ENCODE measurements around the gene ZBED3. TPM values are rescaled to one million over a fixed set of nuclear protein-coding genes. Genes with fewer than 3 reads are reported as not detected.

The ZBED3 gene
- total and polyA plus RNA-seq, 9 of the 15 experiments (the other 6 are each of a cell fraction or from before 2014, with no cell fraction given) = 0.01 to 0.03 (median 0.01) TPM; not detected in 5

DNA sequence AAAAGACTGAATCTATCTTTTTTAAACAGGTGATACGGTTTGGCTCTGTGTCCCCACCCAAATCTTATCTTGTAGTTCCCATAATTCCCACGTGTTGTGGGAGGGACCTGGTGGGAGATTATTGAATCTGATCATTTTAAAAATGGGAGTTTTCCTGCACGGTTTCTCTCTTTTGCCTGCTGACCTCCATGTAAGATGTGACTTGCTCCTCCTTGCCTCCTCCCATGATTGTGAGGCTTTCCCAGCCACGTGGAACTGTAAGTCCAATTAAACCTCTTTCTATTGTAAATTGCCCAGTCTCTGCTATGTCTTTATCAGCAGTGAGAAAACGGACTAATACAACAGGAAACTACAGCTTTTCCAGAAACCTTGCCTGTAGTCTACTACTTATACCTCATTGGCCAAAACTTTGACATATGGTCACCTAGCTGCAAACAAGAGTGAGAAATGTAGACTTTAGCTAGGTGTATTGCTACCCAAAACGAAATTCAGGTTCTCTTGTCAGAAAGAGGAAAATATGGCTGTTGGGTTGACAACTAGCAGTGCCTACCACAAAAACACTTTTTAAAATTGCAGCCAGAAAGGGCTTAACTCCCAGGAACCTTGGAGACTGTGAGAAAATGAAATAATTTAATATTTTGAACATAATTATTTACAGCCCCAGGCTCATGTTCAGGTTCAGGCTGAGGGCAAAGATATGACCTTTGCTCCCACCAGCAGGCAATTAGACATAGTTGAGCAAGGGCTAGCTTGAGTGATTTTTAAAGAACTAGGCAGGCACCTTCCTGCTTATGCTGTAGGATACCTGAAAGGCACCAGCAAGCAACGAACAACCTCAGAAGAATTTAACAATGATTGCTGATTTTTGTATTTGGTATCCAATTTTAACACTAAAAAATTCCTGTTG, 64.3 kb downstream of the ZBED3 start:
- Histone ChIP-seq H3K9ac (ENCODE audit: insufficient read depth in 1 of 2, low read depth in 2 of 2, low read length in 2 of 2) (no peak overlapping the region), H3K79me2 (ENCODE audit: control insufficient read depth, insufficient read depth, low read length) (no peaks in the 10 kb centered on the region), H2AFZ (ENCODE audit: low read depth, low read length) (no peak overlapping the region), H3K36me3 (ENCODE audit: control insufficient read depth, insufficient read depth, low read length) (no peaks in the 10 kb centered on the region), H3K4me1 (replicated peaks in 1 of 2; ENCODE audit: control insufficient read depth in 2 of 2, insufficient read depth in 2 of 2, low read length in 2 of 2) (no peaks in the 10 kb centered on the region), H3K9me3 (replicated peaks; ENCODE audit: control insufficient read depth, insufficient read depth, low read depth, low read length) (no peaks in the 10 kb centered on the region), H3K27me3 (ENCODE audit: control insufficient read depth in 2 of 2, insufficient read depth in 2 of 2, low read length in 2 of 2) (no peaks in the 10 kb centered on the region), H3K27ac (ENCODE audit: extremely low read depth, low read depth, low read length) (no peak overlapping the region), H3K9me1 (ENCODE audit: control insufficient read depth, insufficient read depth, low read length) (no peaks in the 10 kb centered on the region), H3K4me2 (ENCODE audit: insufficient read depth, low read length) (no peak overlapping the region), H4K20me1 (replicated peaks; ENCODE audit: control insufficient read depth, insufficient read depth, low read length) (no peaks in the 10 kb centered on the region), H3K4me3 (no peak overlapping the region)
- intact Hi-C loops (cut with micrococcal nuclease) (no loop called here), in situ Hi-C loops (cut with MboI) (no loop called here)
- TF ChIP-seq ZC3H8 (IDR thresholded peaks at IDR 0.05) (no peak), SRSF9 (IDR thresholded peaks at IDR 0.05; ENCODE audit: borderline replicate concordance, low read depth, low read length) (no peak), ZNF431 (CRISPR knock-in tag; IDR thresholded peaks at IDR 0.05) (peak; percentile 90)
- no peak for DNase-seq (ENCODE audit: extremely low read depth in 1 of 4, low spot score in 3 of 4)
- FAIRE-seq = no peak
- ATAC-seq = no peak
- CTCF ChIA-PET (ENCODE audit: low intra/inter-chr PET ratio) = no interaction called here
- WGBS (ENCODE audit: insufficient coverage, low coverage, missing lambda C conversion rate) = 2% methylated on average over 7 of the region's 7 CpGs
- no TSS peak for BruUV-seq (replicated peaks)
- POLR2A ChIA-PET = interaction anchor here (1.2 kb wide), 1 partner anchor 21 kb away, joined by 3 read pairs; no protein-coding TSS in a partner anchor

Small RNA genes lying within 50 kb of the gene (small RNA-seq; reads per million reads assigned to genes)
- 0.15 reads per million for gene SNORA47

Other genes starting within 250 kb of the ZBED3 start
- gene S100Z, start 237.3 kb downstream of the ZBED3 start, total RNA-seq (2014; rRNA removed) = 0.41 TPM in 1 of 2 replicates, not detected in the other
- 0.15 and 0.26 TPM in 2 replicates for gene S100Z, start 237.3 kb downstream of the ZBED3 start, total RNA-seq (2014; rRNA removed; fragmentation: Illumina TruSeq; extraction: Trizol)
- not detected in 2 replicates for gene S100Z, start 237.3 kb downstream of the ZBED3 start, total RNA-seq (2015; rRNA removed; fragmentation: Illumina TruSeq; extraction: Trizol)
- 0.36 TPM in 1 of 2 replicates, not detected in the other for gene S100Z, start 237.3 kb downstream of the ZBED3 start, total RNA-seq (2021)
- 0.19 TPM in 1 of 2 replicates, not detected in the other for gene S100Z, start 237.3 kb downstream of the ZBED3 start, polyA plus RNA-seq (2011; rRNA removed)
- gene S100Z, start 237.3 kb downstream of the ZBED3 start, polyA plus RNA-seq (2014; fragmentation: Illumina TruSeq; extraction: Trizol) = 0.10 TPM in 1 of 2 replicates, not detected in the other
- gene S100Z, start 237.3 kb downstream of the ZBED3 start, polyA plus RNA-seq (2014; fragmentation: Nextera tagmentation; extraction: Ambion mirVana) = under 1 TPM; 0.20 to 0.42 TPM
- gene S100Z, start 237.3 kb downstream of the ZBED3 start, polyA plus RNA-seq (2014; rRNA removed) = not detected in 2 replicates
- gene CRHBP, start 134.2 kb downstream of the ZBED3 start, total RNA-seq (2014; rRNA removed) = not detected in 2 replicates
- gene CRHBP, start 134.2 kb downstream of the ZBED3 start, total RNA-seq (2014; rRNA removed; fragmentation: Illumina TruSeq; extraction: Trizol) = not detected in 2 replicates
- not detected in 2 replicates for gene CRHBP, start 134.2 kb downstream of the ZBED3 start, total RNA-seq (2015; rRNA removed; fragmentation: Illumina TruSeq; extraction: Trizol)
- not detected in 2 replicates for gene CRHBP, start 134.2 kb downstream of the ZBED3 start, total RNA-seq (2021)
- not detected in 2 replicates for gene CRHBP, start 134.2 kb downstream of the ZBED3 start, polyA plus RNA-seq (2011; rRNA removed)
- not detected in 2 replicates for gene CRHBP, start 134.2 kb downstream of the ZBED3 start, polyA plus RNA-seq (2014; fragmentation: Illumina TruSeq; extraction: Trizol)
- gene CRHBP, start 134.2 kb downstream of the ZBED3 start, polyA plus RNA-seq (2014; fragmentation: Nextera tagmentation; extraction: Ambion mirVana) = not detected
- gene CRHBP, start 134.2 kb downstream of the ZBED3 start, polyA plus RNA-seq (2014; rRNA removed) = 0.35 TPM in 1 of 2 replicates, not detected in the other
- gene AGGF1, start 56.9 kb downstream of the ZBED3 start, total RNA-seq (2014; rRNA removed) = 15.6 and 19.8 TPM in 2 replicates
- 14.7 and 17.8 TPM in 2 replicates for gene AGGF1, start 56.9 kb downstream of the ZBED3 start, total RNA-seq (2014; rRNA removed; fragmentation: Illumina TruSeq; extraction: Trizol)
- 12.1 and 13.4 TPM in 2 replicates for gene AGGF1, start 56.9 kb downstream of the ZBED3 start, total RNA-seq (2015; rRNA removed; fragmentation: Illumina TruSeq; extraction: Trizol)
- 16.7 and 17.2 TPM in 2 replicates for gene AGGF1, start 56.9 kb downstream of the ZBED3 start, total RNA-seq (2021)
- gene AGGF1, start 56.9 kb downstream of the ZBED3 start, polyA plus RNA-seq (2011; rRNA removed) = 15.6 and 20.4 TPM in 2 replicates
- gene AGGF1, start 56.9 kb downstream of the ZBED3 start, polyA plus RNA-seq (2014; fragmentation: Illumina TruSeq; extraction: Trizol) = 10.7 and 12.9 TPM in 2 replicates
- gene AGGF1, start 56.9 kb downstream of the ZBED3 start, polyA plus RNA-seq (2014; fragmentation: Nextera tagmentation; extraction: Ambion mirVana) = 1 to 10 TPM; 5.2 to 5.8 TPM
- gene AGGF1, start 56.9 kb downstream of the ZBED3 start, polyA plus RNA-seq (2014; rRNA removed) = 10.0 and 12.4 TPM in 2 replicates
- not detected in 2 replicates for gene PDE8B, start 123.4 kb upstream of the ZBED3 start, total RNA-seq (2014; rRNA removed)
- gene PDE8B, start 123.4 kb upstream of the ZBED3 start, total RNA-seq (2014; rRNA removed; fragmentation: Illumina TruSeq; extraction: Trizol) = not detected in 2 replicates
- not detected in 2 replicates for gene PDE8B, start 123.4 kb upstream of the ZBED3 start, total RNA-seq (2015; rRNA removed; fragmentation: Illumina TruSeq; extraction: Trizol)
- gene PDE8B, start 123.4 kb upstream of the ZBED3 start, total RNA-seq (2021) = not detected in 2 replicates
- not detected in 2 replicates for gene PDE8B, start 123.4 kb upstream of the ZBED3 start, polyA plus RNA-seq (2011; rRNA removed)
- not detected in 2 replicates for gene PDE8B, start 123.4 kb upstream of the ZBED3 start, polyA plus RNA-seq (2014; fragmentation: Illumina TruSeq; extraction: Trizol)
- gene PDE8B, start 123.4 kb upstream of the ZBED3 start, polyA plus RNA-seq (2014; fragmentation: Nextera tagmentation; extraction: Ambion mirVana) = under 1 TPM; 0.15 to 0.28 TPM
- not detected in 2 replicates for gene PDE8B, start 123.4 kb upstream of the ZBED3 start, polyA plus RNA-seq (2014; rRNA removed)

Data from K562 (cell line).